GM19239 (cell line): ENCODE data around the gene FGD5.

Experiments used
- DNase-seq: peaks from one replicate; pipeline ENCODE4 v3.0.0; 2011; ENCODE audit warnings: low spot score; ENCODE audit not compliant: insufficient read length
- FAIRE-seq: peaks from 2 replicates; lab custom pipeline; 2011; peaks lifted over from hg19 to GRCh38; lab: Jason Lieb, UNC

FGD5 gene

GRCh38 chr3:14786369-14786768 is 32.4 kb upstream of the FGD5 start:
- DNase-seq (no peak), FAIRE-seq (no peak)

GRCh38 chr3:14787630-14788029 is 31.1 kb upstream of the FGD5 start:
- DNase-seq = no peak
- no peak for FAIRE-seq

GRCh38 chr3:14788644-14789043 is 30.1 kb upstream of the FGD5 start:
- no peak for FAIRE-seq
- no peak for DNase-seq

GRCh38 chr3:14789221-14789620 is 29.5 kb upstream of the FGD5 start:
- FAIRE-seq (no peak), DNase-seq (no peak)

GRCh38 chr3:14789640-14790285 is 29.0 kb upstream of the FGD5 start:
- FAIRE-seq (no peak), DNase-seq (no peak)

- FAIRE-seq (no peak), DNase-seq (peak; percentile 42)
Observed at GRCh38 chr3:14791343-14791945, 27.3 kb upstream of the FGD5 start.

- DNase-seq (no peak), FAIRE-seq (no peak)
Observed at GRCh38 chr3:14792691-14793121, 26.1 kb upstream of the FGD5 start.

- DNase-seq (no peak), FAIRE-seq (no peak)
Observed at GRCh38 chr3:14793126-14793857, 25.5 kb upstream of the FGD5 start.

- no peak for DNase-seq
- no peak for FAIRE-seq
Observed at GRCh38 chr3:14793858-14794234, 24.9 kb upstream of the FGD5 start.

- FAIRE-seq (no peak), DNase-seq (no peak)
Observed at GRCh38 chr3:14794435-14794834, 24.3 kb upstream of the FGD5 start.

- DNase-seq = no peak
- no peak for FAIRE-seq
Observed at GRCh38 chr3:14795996-14796395, 22.8 kb upstream of the FGD5 start.

- no peak for FAIRE-seq
- DNase-seq = no peak
Observed at GRCh38 chr3:14796403-14797077, 22.2 kb upstream of the FGD5 start.

- DNase-seq (no peak), FAIRE-seq (no peak)
Observed at GRCh38 chr3:14797731-14798130, 21.0 kb upstream of the FGD5 start.

GRCh38 chr3:14798231-14798630 is 20.5 kb upstream of the FGD5 start:
- FAIRE-seq = no peak
- no peak for DNase-seq

- FAIRE-seq (no peak), DNase-seq (no peak)
Observed at GRCh38 chr3:14799146-14799545, 19.6 kb upstream of the FGD5 start.

- FAIRE-seq = no peak
- no peak for DNase-seq
Observed at GRCh38 chr3:14801031-14801430, 17.7 kb upstream of the FGD5 start.

GRCh38 chr3:14801668-14802380 is 16.9 kb upstream of the FGD5 start:
- FAIRE-seq = no peak
- no peak for DNase-seq

- no peak for DNase-seq
- FAIRE-seq = no peak
Observed at GRCh38 chr3:14802381-14802731, 16.4 kb upstream of the FGD5 start.

- no peak for FAIRE-seq
Observed at GRCh38 chr3:14803101-14803980, 15.4 kb upstream of the FGD5 start.

More at GRCh38 chr3:14803101-14803980, 15.4 kb upstream of the FGD5 start:
- DNase-seq = no peak
